GM18502 (cell line): ENCODE results near the gene FLT1.

ENCODE experiments used
- ATAC-seq: cut with Tn5 transposase; IDR thresholded peaks from one replicate; pipeline ENCODE4 v1.9.1; 2021; ENCODE audit warnings: mild to moderate bottlenecking; ENCODE audit not compliant: unreplicated experiment, poor library complexity

FLT1 gene

GRCh38 chr13:28355046-28355821 is 139.7 kb downstream of the FLT1 start:
- no peak for ATAC-seq

- ATAC-seq: no peak
These were observed 141.2 kb downstream of the FLT1 start for GRCh38 chr13:28353679-28354078.

- no peak for ATAC-seq
These were observed 144.8 kb downstream of the FLT1 start for GRCh38 chr13:28349907-28350654.

- ATAC-seq: no peak
These were observed 145.6 kb downstream of the FLT1 start for GRCh38 chr13:28349371-28349770.

GRCh38 chr13:28347456-28348371 is 147.2 kb downstream of the FLT1 start:
- no peak for ATAC-seq

DNA sequence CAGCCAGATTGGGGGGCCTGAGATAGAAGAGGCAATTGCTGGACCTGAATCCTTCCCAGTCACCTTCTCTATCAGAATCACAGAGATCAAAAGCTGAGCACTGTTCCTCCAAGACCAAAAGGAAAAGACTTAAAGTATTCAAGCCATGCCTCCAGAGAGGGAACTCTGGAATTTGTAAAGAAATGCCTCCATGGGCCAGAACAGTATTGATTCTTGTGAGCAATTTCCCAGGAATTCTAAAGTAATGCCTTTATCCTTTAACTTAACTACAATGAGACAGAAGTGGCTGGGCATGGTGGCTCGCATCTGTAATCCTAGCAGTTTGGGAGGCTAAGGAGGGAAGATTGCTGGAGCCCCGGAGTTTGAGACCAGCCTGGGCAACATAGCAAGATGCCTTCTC is 148.8 kb downstream of the FLT1 start:
- ATAC-seq: no peak

DNA sequence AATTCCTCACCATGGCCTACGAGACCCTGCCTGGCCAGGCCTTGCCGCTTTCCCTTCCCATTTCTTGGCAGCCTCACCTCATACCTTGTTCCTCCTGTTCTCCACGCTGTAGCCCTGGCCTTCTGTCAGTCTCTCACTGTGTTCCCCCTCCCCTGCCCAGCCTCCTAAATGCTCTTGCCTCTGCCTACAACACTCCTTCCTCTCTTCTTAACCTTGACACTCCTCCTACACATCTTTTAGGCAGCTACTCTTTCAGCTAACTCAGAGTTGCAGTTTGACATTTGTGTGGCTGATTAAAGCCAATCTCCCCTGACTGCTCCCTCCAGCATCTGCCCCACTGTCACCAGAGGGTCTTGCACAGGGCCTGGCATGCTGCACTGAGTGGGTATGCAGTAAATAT is 150.8 kb downstream of the FLT1 start:
- ATAC-seq: no peak

DNA sequence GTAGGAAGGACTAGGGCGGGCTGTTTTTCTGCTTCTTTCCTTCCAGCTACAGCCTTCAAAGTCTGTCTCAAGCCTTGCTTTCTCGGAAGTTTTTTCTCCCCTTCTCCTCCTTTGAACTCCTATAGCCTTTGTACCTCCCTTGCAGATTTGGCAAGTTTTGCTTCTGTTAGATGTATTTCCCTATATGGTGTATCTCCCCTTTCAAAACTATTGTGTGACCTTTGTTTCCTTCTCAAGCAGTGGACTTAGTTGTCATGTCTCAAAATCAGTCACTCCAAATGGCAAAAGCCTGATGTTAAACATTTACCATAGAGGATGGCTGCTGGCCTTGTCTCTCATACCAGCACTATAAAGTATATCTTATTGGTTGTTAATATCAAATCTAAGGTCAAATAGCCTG is 152.7 kb downstream of the FLT1 start:
- no peak for ATAC-seq

- no peak for ATAC-seq
These were observed 154.6 kb downstream of the FLT1 start for GRCh38 chr13:28340272-28340793.

DNA sequence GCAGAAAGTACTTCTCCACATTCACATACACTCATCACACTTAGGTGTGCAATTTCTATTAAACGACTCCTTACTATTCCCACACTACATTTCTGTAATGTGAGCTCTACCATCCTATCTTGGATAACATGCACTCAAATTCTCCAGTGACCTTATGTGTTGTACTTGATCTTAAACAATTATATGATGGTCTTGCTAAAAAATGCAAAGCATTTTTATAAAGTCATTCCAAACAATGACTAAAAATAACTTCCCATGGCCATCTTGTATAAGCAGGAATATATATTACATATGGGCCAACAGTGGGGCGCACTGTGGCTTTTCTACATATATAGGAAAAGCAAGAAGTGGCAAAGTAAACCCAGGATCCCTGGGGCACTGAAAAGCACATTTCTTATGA is 155.5 kb downstream of the FLT1 start:
- no peak for ATAC-seq

DNA sequence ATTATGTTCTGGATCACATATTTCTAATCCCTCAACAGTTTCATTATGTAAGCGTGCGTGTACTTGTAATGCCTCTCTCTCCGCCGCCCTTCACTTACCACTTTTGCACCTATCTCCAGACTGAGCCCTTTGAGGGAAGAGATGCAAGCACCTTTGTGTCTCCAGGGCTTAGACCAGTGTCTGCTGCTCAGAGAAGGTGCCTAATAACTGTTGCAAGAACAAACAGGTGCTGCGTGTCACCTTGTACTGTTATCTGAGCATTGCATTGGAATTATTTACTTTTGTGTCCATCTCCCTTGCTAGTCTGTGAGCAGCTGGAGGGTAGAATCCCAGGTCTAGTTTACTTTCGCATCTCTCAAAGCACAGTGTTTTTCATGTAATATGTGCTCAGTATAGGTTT is 156.2 kb downstream of the FLT1 start:
- ATAC-seq: no peak

- no peak for ATAC-seq
These were observed 156.8 kb downstream of the FLT1 start for GRCh38 chr13:28338006-28338574.

DNA sequence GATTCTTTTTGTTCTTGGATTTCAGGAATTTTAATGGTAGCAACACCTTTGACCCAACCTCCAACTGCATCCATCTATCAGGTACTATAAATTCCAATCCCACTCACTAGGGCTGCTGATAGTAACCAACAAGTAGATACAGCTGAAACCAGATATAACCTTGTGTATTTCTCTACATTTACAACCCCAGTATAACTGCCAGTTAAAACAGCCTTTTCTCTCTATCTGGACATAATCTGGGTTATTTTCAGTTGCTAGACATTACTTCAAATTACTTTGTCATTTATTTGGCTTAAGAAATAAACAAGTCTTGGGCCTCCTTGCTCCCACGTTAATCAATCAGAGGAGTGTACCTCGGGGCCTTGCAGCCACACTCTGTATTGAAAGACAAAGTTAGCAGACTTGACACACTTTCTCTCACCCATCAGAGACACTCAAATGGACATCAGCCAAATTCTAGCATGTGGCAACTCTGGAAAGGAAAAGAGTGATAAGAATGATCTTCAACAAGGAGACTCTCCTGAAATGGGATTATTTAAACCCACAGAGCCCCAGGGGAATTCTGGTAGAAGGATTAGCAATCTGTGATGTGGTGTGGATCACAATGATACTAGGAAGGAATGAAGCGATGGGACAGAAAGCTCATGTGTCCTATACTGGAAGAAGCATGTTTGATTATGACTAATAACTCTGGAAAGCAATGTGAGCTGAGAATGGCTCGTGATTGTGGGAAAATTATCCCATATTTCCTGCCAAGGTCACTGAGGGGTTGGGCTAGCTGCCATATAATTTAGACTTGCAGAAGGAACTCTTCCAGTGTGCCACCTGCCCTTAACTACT is 157.5 kb downstream of the FLT1 start:
- ATAC-seq: no peak

GRCh38 chr13:28336193-28336657 is 158.7 kb downstream of the FLT1 start:
- no peak for ATAC-seq

GRCh38 chr13:28333204-28333881 is 161.6 kb downstream of the FLT1 start:
- no peak for ATAC-seq

DNA sequence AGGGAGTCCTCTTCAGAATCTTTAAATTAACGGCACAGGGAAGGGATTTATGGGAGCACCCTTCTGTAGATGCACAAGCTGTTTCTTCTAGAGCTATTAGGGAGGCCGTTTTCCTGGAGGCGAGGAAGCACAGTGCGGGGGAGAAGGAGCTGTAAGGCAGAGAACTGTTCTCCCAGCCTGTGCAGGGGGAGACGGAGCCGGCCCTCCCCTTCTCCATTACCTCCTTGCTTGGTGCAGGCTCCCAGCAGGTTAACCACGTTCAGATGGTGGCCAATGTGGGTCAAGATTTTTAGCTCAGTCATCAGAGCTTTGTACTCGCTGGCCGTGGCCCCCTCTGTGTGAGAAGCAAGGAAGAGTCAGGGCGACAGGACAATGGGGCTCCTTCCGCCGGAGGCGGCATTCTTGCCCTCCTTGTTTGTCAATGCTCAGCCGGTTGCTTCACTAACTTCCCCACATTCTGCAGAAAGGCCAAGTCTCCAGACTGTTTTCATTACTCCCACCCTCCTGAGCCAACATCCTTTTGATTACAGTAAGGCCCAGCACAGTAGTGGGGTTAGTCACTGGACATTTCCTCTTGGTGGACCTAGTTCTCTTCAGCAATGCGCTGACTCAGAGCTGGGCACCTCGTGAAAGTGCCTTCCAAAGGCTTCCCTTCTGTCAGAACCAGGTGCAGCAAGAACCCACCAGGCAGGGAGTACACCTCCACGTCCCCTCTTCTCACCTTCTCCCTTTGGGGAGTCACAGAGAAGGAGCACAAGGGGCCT is 165.4 kb downstream of the FLT1 start:
- no peak for ATAC-seq

DNA sequence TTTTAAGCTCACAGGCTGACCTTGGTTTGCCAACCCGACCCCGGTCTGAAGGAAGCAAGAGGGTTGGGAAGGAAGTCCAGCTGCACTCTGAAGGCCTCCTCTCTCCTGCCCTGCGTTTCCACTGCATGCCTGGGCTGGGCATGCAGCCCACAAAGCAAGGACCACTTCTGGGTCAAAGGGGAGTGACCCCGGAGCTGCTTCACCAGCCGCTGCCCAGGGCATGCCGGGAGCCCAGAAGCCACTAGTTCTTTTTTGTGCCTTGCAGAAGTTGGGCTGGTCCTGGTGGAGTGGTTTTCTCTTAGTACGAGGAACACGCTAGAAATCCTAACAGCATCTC is 166.7 kb downstream of the FLT1 start:
- no peak for ATAC-seq
